CMK (cell line): ENCODE results near the gene DUSP9.

Experiments used
- DNase-seq: peaks from one replicate; pipeline ENCODE4 v3.0.0-alpha.2; 2010; ENCODE audit warnings: low read depth

DUSP9 gene

GRCh38 chrX:153649178-153649914 is 2.3 kb downstream of the DUSP9 start:
- no peak for DNase-seq

- DNase-seq, result no peak
These were observed 3.1 kb downstream of the DUSP9 start for GRCh38 chrX:153649915-153650782.

GRCh38 chrX:153650959-153651358 is 4.0 kb downstream of the DUSP9 start:
- no peak for DNase-seq

GRCh38 chrX:153651540-153652079 is 4.6 kb downstream of the DUSP9 start:
- DNase-seq, result no peak

- no peak for DNase-seq
These were observed 6.6 kb downstream of the DUSP9 start for GRCh38 chrX:153653556-153653955.

- no peak for DNase-seq
These were observed 10.2 kb downstream of the DUSP9 start for GRCh38 chrX:153657161-153657560.

GRCh38 chrX:153659268-153659667 is 12.3 kb downstream of the DUSP9 start:
- DNase-seq, result no peak

GRCh38 chrX:153662266-153662665 is 15.3 kb downstream of the DUSP9 start:
- no peak for DNase-seq

GRCh38 chrX:153665726-153666306 is 18.8 kb downstream of the DUSP9 start:
- DNase-seq, result no peak

GRCh38 chrX:153667281-153667955 is 20.4 kb downstream of the DUSP9 start:
- no peak for DNase-seq

GRCh38 chrX:153667956-153668396 is 21.0 kb downstream of the DUSP9 start:
- peak; percentile 49 for DNase-seq

- DNase-seq, result no peak
These were observed 21.6 kb downstream of the DUSP9 start for GRCh38 chrX:153668423-153669173.

- no peak for DNase-seq
These were observed 22.3 kb downstream of the DUSP9 start for GRCh38 chrX:153669174-153669890.

GRCh38 chrX:153669901-153670731 is 23.1 kb downstream of the DUSP9 start:
- DNase-seq, result no peak

- no peak for DNase-seq
These were observed 24.0 kb downstream of the DUSP9 start for GRCh38 chrX:153670748-153671588.

- no peak for DNase-seq
These were observed 24.9 kb downstream of the DUSP9 start for GRCh38 chrX:153671589-153672530.
